ENCODE results near the gene NOX5.
"Not testable (repeated sequence)": the region's sequence is repeated elsewhere in the genome, so short reads cannot be mapped to it uniquely, and the experiment has no call there.

Gene NOX5

DNA sequence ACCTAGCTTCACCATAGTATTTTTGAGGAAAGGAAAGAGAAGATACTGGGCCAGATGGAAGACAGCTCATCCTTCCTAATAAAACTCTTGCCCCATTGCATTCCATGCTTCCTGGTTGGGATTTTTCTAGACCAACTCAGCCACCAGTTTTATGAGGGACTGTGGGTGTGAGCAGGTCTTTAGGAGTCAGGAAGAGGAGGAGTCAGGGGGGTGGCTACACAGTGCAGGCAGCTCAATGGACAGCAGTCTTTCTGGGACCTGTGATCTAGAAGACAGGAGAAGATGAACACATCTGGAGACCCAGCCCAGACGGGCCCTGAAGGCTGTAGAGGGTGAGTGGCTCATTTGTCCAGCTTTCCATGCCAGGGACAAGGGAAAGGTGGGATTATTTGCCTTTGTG, at the start of gene NOX5:
NOX5 (plus strand) TSS at position 242 of the 400 bp plus-strand sequence; CDS start at position 283, 41 bp downstream.
- in situ Hi-C loops (cut with MboI; ENCODE audit: low pct_unique_long_range_greater_than_20kb, low sequenced_read_pairs): no loop called here
- DNase-seq: no peak

- DNase-seq: no peak
- in situ Hi-C loops (cut with MboI; ENCODE audit: low pct_unique_long_range_greater_than_20kb, low sequenced_read_pairs): no loop called here
These were observed 47.5 kb upstream of the NOX5 start for GRCh38 chr15:68966996-68967395.

GRCh38 chr15:68967948-68968347, 46.5 kb upstream of the NOX5 start:
- in situ Hi-C loops (cut with MboI; ENCODE audit: low pct_unique_long_range_greater_than_20kb, low sequenced_read_pairs): no loop called here
- DNase-seq: no peak

DNA sequence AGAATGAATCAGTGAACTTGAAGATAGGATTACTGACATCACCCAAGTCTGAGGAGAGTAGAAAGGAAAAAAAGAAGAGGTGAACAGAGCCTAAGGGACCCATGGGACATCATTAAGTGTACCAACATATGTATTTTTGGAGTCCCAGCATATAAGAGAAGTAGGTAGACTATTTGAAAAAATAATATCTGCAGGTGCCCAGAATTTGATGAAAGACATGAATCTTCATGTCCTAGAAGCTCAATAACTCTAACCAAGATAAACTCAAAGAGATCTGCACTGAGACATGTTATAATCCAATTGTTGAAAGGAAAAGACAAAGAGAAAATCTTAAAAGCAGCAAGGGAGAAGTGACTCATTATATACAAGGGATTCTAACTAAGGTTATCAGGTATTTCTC, 45.2 kb upstream of the NOX5 start:
- no peak for DNase-seq
- in situ Hi-C loops (cut with MboI; ENCODE audit: low pct_unique_long_range_greater_than_20kb, low sequenced_read_pairs): no loop called here

GRCh38 chr15:68972201-68973065, 42.1 kb upstream of the NOX5 start:
- in situ Hi-C loops (cut with MboI; ENCODE audit: low pct_unique_long_range_greater_than_20kb, low sequenced_read_pairs): no loop called here
- no peak for DNase-seq

GRCh38 chr15:68975651-68976160, 38.8 kb upstream of the NOX5 start:
- in situ Hi-C loops (cut with MboI; ENCODE audit: low pct_unique_long_range_greater_than_20kb, low sequenced_read_pairs); DNase-seq: not testable (repeated sequence)

DNA sequence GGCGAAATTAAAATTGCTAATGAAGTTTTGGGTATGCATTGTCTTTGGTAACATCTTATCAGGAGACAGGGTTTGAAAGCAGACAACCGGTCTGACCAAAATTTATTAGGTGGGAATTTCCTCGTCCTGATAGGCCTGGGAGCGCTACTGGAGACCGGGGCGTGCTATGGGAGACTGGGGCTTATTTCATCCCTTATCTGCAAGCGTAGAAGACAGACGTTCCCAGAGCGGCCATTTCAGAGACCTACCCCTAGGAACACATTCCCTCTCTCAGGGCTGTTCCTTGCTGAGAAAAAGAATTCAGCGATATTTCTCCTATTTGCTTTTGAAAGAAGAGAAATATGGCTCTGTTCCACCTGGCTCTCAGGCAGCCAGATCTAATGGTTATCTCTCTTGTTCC, 37.1 kb upstream of the NOX5 start:
- DNase-seq; in situ Hi-C loops (cut with MboI; ENCODE audit: low pct_unique_long_range_greater_than_20kb, low sequenced_read_pairs): not testable (repeated sequence)

DNA sequence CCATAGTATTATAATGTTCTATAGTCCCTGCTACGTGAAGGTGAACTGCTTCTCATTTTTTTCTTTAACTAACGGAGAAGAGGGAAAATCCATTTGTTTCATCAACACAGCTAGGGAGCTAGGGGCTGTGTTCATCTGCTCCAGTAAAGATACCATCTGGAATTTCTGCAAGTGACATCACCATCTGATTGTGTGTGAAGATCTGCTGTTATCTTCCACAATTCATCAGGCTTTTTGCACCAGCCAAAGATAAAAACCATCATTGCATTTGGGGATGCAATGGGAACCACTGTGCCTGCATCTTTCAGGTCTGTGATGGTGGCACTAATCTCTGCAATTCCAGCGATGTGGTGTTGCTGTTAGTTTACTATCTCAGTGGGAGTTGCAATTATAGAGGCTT, 35.5 kb upstream of the NOX5 start:
- no peak for DNase-seq
- in situ Hi-C loops (cut with MboI; ENCODE audit: low pct_unique_long_range_greater_than_20kb, low sequenced_read_pairs): no loop called here

DNA sequence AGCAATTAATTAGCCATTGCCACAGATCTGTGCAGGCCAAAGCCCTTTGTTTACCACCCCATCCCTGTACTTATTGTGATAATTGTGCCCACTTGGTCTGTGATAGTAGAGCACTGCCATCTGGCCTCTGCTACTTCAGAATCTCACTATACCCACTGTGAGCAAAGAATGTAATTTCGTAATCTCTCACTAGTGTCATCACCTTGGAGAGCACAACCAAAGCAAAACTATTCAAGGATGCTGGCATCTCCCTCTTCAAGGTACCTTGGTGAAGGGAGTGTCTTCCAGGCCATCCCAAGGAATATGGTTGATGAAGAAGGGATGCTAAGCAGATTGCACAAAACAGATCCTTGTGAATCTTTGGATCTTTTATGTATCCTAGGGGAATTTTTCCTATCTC, 34.7 kb upstream of the NOX5 start:
- in situ Hi-C loops (cut with MboI; ENCODE audit: low pct_unique_long_range_greater_than_20kb, low sequenced_read_pairs): no loop called here
- no peak for DNase-seq

DNA sequence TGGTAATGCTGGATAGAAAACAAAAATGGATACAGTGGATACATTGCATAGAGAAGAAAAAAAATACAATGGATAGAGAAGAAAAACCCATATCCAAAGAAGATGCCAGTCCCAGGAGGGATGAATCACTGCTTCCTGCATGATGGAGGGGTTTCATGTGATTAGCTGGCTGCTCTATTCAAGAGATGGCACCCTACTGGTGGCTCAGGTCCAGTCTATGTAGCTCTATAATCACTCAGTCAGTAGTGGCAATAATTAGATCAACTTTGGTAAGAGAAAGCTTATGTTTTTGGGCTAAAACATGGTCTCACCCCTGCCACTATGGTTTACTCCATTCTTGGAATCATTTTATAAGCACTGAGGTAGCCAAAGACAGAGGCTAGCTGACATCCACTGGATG, 33.7 kb upstream of the NOX5 start:
- no peak for DNase-seq
- in situ Hi-C loops (cut with MboI; ENCODE audit: low pct_unique_long_range_greater_than_20kb, low sequenced_read_pairs): no loop called here

- DNase-seq: no peak
- in situ Hi-C loops (cut with MboI; ENCODE audit: low pct_unique_long_range_greater_than_20kb, low sequenced_read_pairs): no loop called here
These were observed 32.6 kb upstream of the NOX5 start for GRCh38 chr15:68981941-68982340.

DNA sequence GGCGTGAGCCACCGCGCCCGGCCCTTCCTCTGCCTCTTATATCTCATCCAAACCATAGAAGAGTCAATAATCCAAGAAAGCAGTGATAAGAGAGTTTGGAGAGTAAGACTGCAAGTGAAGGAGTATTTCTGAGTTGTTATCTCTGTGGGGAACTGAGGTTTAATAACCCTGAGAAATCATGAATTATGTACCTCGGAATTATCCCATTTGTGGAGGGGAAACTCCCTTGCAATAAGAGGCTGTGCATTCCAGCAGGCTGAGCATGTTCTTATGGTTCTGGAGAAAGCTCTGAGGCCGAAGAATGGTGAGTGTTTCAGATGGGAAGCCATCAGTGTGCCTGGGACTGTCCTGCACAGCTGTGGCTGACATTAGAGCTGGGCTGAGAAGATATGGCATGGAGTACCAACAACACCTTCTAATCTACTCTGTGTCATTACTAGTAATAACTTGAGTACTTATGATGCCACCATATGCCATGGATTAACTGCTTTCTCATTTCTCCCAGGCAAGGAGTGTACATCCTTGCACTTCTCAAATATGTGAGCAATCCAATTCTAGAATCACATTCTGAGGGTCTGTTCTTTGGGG, 31.4 kb upstream of the NOX5 start:
- in situ Hi-C loops (cut with MboI; ENCODE audit: low pct_unique_long_range_greater_than_20kb, low sequenced_read_pairs): no loop called here
- no peak for DNase-seq

GRCh38 chr15:68983961-68984481, 30.5 kb upstream of the NOX5 start:
- DNase-seq: no peak
- in situ Hi-C loops (cut with MboI; ENCODE audit: low pct_unique_long_range_greater_than_20kb, low sequenced_read_pairs): no loop called here

DNA sequence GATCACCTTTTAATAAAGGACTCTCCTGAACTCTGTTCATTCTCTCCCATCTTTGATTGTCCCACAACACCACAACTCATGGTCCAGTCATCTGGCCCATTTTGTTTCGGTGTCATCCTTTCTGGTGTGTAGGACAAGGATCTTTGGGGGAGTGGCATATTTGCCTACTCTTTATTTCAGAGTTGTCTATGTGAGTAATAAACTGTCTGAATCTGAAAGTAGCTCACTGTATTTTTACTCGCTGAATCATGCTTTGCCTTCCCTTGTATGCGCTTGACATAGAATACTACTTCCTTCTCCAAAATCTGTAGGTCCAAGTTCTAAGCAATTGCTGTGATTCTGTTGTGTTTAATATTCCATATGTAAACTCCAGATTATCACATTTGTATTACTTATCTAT, 29.9 kb upstream of the NOX5 start:
- in situ Hi-C loops (cut with MboI; ENCODE audit: low pct_unique_long_range_greater_than_20kb, low sequenced_read_pairs): no loop called here
- DNase-seq: no peak

DNA sequence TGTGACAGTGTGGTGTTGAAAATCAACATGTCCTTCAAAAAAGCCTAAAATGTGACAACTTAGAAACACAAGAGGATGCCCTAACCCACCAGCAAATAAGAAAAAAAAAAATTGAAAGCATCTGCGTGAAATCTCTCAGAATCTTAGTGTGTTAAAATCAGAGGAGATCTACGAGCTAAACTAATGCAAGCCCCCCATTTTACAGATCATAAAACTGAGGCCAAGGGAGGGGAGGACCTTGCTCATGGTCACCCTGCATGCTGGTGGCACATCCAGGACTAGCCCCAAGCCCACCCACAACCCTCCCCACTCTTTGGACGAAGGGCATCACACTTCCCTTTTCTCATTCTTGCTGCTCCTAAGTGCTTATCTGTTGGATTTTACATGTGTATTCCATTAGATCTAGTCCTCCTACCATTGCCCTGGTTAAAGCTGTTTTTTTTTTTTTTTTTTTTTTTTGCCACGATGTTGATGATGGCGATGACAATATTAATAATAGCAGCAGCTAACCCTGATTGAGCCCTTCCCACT, 29.1 kb upstream of the NOX5 start:
- DNase-seq: peak; percentile 11
- in situ Hi-C loops (cut with MboI; ENCODE audit: low pct_unique_long_range_greater_than_20kb, low sequenced_read_pairs): no loop called here

GRCh38 chr15:68986322-68986721, 28.2 kb upstream of the NOX5 start:
- in situ Hi-C loops (cut with MboI; ENCODE audit: low pct_unique_long_range_greater_than_20kb, low sequenced_read_pairs): no loop called here
- DNase-seq: no peak

DNA sequence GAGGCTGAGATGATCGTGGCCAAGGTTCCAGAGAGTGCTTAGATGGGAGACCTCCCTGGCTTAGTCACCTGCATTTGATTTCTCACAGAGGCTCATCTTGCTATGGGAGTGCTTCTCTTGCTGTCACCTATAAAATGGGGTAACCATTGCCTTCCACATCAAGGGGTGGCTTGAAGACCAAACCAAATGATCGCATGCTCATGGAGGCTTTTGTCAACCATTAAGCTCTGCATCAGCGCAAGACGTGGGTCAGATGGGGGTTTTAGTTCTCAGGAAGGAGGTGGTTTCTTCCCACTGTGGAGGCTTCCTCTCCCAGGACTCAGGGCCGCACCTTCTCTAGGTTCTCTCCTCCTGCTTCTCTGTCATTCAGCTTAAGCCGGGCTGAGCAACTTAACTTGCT, 27.4 kb upstream of the NOX5 start:
- in situ Hi-C loops (cut with MboI; ENCODE audit: low pct_unique_long_range_greater_than_20kb, low sequenced_read_pairs): no loop called here

GRCh38 chr15:68987676-68988075, 26.8 kb upstream of the NOX5 start:
- DNase-seq: no peak
- in situ Hi-C loops (cut with MboI; ENCODE audit: low pct_unique_long_range_greater_than_20kb, low sequenced_read_pairs): no loop called here

More for the DNA sequence above, 27.4 kb upstream of the NOX5 start:
- DNase-seq: no peak

- in situ Hi-C loops (cut with MboI; ENCODE audit: low pct_unique_long_range_greater_than_20kb, low sequenced_read_pairs): no loop called here
- DNase-seq: no peak
These were observed 24.8 kb upstream of the NOX5 start for GRCh38 chr15:68989541-68990230.
